Measurements from ENCODE around the gene OSCAR. TPM values are rescaled to one million over a fixed set of nuclear protein-coding genes. Genes with fewer than 3 reads are reported as not detected.

OSCAR gene
- total RNA-seq, 2 donors from 2014 or later: 0.57 to 1.6 TPM

DNA sequence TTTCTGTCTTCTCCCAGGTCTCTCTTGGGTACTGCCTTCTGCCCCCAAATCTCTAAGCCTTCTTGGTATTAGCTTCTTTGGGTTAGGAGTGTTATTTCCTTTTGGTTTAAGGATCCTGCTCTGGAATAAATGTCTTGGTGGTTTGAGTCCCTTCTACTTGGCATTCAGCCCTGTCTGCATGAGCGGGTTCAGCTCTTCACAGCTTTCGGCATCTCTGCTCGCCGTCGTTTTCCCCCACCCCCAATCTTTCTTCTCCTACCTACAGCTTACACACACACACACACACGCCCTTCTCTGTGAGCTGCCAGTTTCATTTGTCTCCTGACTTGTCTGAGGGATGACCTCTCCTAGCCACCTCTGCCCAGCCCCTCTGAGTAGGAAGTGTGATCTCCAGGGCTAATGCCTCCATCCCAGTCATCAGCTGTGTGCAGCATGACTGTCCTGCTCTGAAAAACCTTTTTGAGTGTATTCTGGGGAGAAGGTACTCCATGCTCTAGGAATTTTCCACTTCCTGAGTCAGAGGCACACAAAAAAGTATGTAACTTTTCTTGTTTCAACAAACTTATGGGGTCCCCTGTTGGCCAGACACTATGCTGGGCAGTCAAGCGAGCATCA lies 41.7 kb upstream of the OSCAR start:
- intact Hi-C loops (cut with DNase I): no loop called here

GRCh38 chr19:54141356-54141755 lies 40.8 kb upstream of the OSCAR start:
- intact Hi-C loops (cut with DNase I): no loop called here
- Histone ChIP-seq H3K27ac (no peak overlapping the region), H3K9ac (ENCODE audit: low read depth in 2 of 2, low read length in 2 of 2) (no peak overlapping the region), H3K9me3 (no peaks in the 10 kb centered on the region), H3K4me3 (no peak overlapping the region), H3K36me3 (peaks cover 30% of the 10 kb centered on the region), H3K4me1 (peaks cover 16% of the 10 kb centered on the region), H3K27me3 (no peaks in the 10 kb centered on the region)
- no peak for DNase-seq
- TF ChIP-seq CTCF (IDR thresholded peaks at IDR 0.05): no peak

More for the DNA sequence above, 41.7 kb upstream of the OSCAR start:
- Histone ChIP-seq H3K27ac (no peak overlapping the region), H3K36me3 (peaks cover 36% of the 10 kb centered on the region), H3K4me1 (peaks cover 16% of the 10 kb centered on the region), H3K4me3 (no peak overlapping the region), H3K9ac (ENCODE audit: low read depth in 2 of 2, low read length in 2 of 2) (no peak overlapping the region), H3K27me3 (no peaks in the 10 kb centered on the region), H3K9me3 (no peaks in the 10 kb centered on the region)
- DNase-seq: no peak
- TF ChIP-seq CTCF (IDR thresholded peaks at IDR 0.05): no peak

- H3K36me3 ChIP-seq: peaks cover 11% of the 10 kb centered on the region
- H3K9ac ChIP-seq (ENCODE audit: low read depth in 2 of 2, low read length in 2 of 2): peak overlapping the region; percentile 74 to 95
- intact Hi-C loops (cut with DNase I): no loop called here
- H3K4me3 ChIP-seq: peak overlapping the region; percentile 98
- no peak for DNase-seq
- H3K4me1 ChIP-seq: peaks cover 16% of the 10 kb centered on the region
- H3K27me3 ChIP-seq: no peaks in the 10 kb centered on the region
- H3K27ac ChIP-seq: peak overlapping the region; percentile 83
- no peak for TF ChIP-seq CTCF (IDR thresholded peaks at IDR 0.05)
- H3K9me3 ChIP-seq: no peaks in the 10 kb centered on the region
Observed at GRCh38 chr19:54138489-54139256, 38.1 kb upstream of the OSCAR start.

DNA sequence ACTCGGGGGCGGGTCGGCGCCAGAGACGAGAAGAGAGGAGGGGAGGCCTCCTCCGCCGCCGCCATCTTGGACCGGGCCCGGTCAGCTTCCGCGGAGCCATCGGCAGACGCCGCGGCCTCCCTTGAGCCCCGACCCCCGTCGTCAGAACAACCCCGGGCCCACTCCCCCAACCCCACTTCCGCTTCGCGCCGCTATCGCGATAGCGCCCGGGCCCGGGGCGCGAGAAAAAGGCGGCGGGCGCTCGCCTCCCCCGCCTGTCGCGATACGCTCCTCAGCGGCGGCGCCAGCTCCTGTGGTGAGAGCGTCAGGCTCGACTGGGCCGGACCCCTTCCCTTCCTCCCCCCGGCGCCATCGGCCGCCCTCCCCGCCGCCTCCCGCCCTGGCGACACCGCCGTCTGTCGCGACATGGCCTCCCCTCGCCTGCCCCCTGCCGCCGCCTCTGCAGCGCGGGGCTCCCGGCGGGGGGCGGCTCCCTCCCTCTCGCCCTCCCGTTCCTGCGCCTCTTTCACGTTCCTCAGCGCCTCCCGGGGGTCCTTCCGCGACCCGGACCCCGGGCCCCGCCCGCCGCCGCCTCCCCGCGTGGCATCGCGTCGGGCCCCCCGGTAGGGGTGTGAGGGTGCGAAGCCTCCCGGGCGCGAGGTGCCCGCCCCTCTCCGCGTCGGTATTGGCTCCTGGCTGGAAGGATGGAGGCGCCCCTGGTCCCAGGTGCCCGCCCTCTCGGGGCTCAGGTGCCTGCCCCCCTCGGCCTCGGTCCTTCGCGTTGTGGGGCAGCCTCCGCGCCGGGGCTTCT lies 37.3 kb upstream of the OSCAR start, which contains the start of gene CNOT3:
CNOT3 (plus strand) TSS at position 64 of the 790 bp plus-strand sequence. CDS start 5,217 bp downstream, outside the sequence.
- no peaks in the 10 kb centered on the region for H3K27me3 ChIP-seq
- H3K9me3 ChIP-seq: no peaks in the 10 kb centered on the region
- no peak for TF ChIP-seq CTCF (IDR thresholded peaks at IDR 0.05)
- peaks cover 3% of the 10 kb centered on the region for H3K36me3 ChIP-seq
- H3K4me3 ChIP-seq: peak within 1 kb of the TSS; percentile 98
- H3K4me1 ChIP-seq: peaks cover 16% of the 10 kb centered on the region
- intact Hi-C loops (cut with DNase I): no loop called here
- DNase-seq: peak; percentile 36
- peak within 1 kb of the TSS; percentile 79 to 95 for H3K9ac ChIP-seq (ENCODE audit: low read depth in 2 of 2, low read length in 2 of 2)
- peak within 1 kb of the TSS; percentile 83 for H3K27ac ChIP-seq
